GDM1 (cell line): Measurements from ENCODE around the gene SCCPDH.

Experiments
- DNase-seq: peaks from one replicate; lab custom pipeline; 2025; lab: John Stamatoyannopoulos, UW

SCCPDH gene

DNA sequence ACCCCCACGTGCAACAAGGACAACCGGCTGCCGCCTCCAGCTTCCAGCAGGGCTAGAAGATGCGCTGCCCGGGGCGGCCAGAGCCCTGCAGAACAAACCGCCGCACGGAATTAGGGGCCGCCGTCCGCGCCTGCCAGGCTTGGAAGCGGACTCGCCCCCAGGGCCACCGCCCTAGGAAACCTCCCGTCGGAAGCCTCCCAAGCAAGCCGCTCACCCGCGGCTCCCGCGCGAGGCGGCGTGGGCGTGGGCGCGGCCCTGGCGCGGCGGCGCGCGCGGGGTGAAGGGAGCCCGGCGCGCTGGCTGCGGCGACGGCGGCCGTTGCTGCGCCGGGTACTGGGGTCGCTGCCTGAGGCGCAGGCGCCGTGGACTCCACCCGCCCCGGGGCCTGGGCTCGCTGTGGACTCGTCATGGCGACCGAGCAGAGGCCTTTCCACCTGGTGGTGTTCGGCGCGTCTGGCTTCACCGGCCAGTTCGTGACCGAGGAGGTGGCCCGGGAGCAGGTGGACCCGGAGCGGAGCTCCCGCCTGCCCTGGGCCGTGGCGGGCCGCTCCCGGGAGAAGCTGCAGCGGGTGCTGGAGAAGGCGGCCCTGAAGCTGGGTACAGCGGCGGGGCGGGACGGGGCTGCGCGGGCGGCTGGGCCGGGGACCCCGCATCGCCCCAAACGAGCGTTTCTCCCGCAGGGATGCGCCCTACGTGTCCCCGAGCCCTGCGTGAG is at the start of gene SCCPDH:
Gene SCCPDH, plus strand, starts transcription at position 394 of the 715 bp plus-strand sequence. Its CDS starts 14 bp downstream, at position 408.
- DNase-seq: peak; percentile 85

GRCh38 chr1:246677842-246678241 is 46.4 kb upstream of the SCCPDH start:
- no peak for DNase-seq

- DNase-seq: no peak
Measured at GRCh38 chr1:246678816-246679793, 45.1 kb upstream of the SCCPDH start.

- DNase-seq: no peak
Measured at GRCh38 chr1:246679794-246680177, 44.4 kb upstream of the SCCPDH start.

DNA sequence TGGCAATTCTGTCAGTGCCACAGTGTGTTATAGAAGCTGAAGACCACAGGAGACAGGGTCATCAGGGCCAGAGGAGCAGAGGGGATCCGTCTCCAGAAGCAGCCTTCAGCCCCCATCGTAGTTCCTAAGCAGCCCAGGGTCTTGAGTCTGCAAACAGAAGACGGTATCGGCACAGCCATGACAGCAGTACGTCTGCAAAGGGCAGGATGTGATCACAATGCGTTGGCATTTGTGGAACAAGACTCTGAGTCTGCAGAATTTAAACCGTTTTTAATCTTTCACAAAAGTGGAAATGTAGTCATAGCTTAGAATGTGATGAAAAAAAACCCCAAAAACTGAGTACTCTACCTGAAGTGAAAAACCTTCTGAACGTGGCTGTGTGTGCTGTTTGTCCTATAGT is 44.0 kb upstream of the SCCPDH start:
- DNase-seq: no peak

DNA sequence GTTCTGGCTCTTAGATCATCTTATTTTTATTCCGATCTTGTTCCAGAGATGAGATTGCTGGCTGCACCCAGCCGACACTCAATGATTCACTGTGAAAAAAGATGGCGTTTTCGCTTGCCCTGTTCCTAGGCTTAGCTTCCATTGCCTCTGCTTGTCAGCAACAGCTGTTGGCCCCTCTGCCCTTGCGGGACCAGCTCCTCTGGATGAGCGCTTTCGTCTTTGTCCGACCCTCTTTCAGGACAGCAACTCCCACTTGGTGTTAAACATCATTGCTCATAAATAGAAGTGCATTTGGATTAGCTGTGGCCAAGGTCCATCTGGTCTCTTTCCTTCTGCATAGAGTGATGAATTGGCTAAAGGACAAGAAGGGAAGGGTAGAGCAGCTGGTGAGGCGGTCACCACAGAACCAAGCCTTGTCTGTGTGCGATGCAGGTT is 43.5 kb upstream of the SCCPDH start:
- DNase-seq: no peak

DNA sequence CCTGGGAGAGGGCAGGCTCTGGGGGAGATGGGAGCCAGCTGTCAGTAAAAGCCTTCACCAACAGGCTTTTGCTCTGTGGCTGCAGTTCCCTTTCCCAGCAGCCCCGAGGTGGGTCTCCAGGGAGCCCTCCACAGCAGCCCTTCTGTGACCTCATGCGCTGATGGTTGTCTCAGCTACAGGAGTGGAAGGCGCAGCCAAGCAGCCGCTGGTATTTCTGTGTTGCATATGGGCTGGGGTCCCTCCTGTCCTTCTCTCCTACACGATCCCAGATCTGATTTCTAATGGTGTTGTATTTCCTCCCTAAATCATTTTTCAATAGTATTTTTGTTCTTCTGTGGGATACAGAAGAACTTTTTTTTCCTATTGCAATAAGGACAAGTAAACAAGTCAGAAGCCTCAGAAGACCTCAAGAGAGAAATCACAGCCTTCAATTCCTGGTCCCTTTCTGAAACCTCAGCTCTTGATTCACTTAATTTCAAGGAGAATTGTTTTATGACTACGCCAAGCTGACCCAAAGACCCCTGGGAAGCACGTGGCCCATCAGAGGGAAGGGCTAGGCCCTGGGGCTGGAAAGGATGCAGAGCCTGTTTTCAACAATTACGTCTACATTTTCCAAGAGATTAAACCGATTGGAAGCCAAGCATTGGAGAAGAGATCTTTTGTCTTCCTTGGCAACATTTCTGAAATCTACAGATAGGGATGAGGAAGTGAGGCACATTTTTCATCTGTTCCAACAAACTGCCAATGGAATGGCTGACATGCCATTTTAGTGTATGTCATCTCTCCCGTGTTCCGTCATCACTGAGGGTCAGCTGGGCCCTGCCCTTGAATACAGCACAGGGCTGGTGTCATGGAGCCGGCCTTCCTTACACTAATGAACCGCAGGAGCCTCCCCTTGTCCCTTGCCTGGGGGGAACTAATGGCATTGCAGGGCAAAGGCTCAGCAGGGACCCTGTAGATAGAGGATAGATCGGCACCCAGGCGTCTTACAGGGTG is 42.0 kb upstream of the SCCPDH start:
- no peak for DNase-seq

DNA sequence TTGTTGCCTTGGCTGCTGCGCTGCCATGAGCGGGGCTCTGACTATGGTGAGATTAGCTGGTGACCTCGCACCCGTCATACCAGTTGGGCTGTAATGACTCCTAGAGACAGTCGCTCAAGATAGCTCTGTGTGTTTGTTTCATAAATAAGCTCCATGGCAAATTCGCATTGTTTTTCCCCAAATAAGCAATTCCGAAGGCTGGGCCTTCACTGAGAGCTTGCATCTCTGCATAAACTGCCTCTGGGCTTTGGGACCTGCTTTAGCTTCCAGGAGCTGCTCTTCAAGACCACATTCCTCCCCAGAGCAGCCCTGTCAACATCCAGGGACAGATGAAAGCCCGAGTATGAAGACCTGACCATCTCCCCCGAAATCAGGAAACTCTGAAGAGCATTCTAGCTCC is 40.7 kb upstream of the SCCPDH start:
- no peak for DNase-seq

- no peak for DNase-seq
Measured at GRCh38 chr1:246687002-246687401, 37.2 kb upstream of the SCCPDH start.

- DNase-seq: peak; percentile 34
Measured at GRCh38 chr1:246689409-246690008, 34.7 kb upstream of the SCCPDH start.

GRCh38 chr1:246690100-246690499 is 34.1 kb upstream of the SCCPDH start:
- DNase-seq: no peak

GRCh38 chr1:246691622-246692495 is 32.4 kb upstream of the SCCPDH start:
- no peak for DNase-seq

- peak; percentile 20 for DNase-seq
Measured at GRCh38 chr1:246694213-246694895, 29.9 kb upstream of the SCCPDH start.

DNA sequence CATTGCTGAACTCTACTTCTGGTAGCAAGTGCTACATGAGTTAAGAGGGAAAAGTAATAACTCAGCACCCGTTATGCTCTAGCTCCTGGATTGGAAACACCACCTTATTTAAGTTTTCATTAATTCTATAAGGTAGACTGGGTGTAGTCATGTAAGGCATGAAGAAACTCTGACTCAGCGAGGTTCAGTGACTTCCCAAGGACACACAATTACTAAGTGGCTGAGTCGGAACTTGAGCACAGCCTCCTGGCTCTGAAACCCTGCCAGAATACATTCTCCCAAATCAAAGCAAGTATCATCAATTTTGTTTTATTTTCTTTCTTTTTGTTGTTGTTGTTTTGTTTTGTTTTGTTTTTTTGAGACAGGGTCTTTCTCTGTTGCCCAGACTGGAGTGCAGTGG is 29.1 kb upstream of the SCCPDH start:
- DNase-seq: no peak

- DNase-seq: no peak
Measured at GRCh38 chr1:246695666-246696065, 28.5 kb upstream of the SCCPDH start.

DNA sequence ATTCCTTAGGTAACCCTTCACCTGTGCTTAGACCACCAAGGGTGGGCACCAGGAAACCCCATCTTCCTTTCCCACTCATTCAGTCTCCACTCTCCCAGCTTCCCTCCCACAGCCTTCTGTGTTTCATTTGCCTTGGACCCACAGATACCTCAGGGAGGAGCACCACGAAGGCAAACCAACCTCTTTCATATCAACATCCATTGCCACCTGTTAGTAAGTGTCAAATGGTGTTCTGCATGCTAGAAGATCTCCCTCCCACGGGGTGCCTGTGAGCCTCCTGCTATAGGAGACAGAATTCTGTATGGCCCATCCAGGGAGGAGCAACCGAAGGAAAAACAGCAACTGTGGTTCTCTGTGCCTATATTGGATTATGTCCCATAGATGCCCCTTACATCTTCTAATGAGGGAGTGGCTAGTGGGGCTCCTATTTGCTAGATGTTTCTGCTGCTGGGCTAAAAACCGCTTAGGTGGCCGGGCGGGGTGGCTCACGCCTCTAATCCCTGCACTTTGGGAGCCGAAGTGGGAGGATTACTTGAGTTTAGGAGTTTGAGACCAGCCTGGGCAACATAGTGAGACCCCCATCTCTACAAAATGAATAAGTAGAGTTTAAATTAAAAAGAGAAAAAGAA is 25.6 kb upstream of the SCCPDH start:
- no peak for DNase-seq

DNA sequence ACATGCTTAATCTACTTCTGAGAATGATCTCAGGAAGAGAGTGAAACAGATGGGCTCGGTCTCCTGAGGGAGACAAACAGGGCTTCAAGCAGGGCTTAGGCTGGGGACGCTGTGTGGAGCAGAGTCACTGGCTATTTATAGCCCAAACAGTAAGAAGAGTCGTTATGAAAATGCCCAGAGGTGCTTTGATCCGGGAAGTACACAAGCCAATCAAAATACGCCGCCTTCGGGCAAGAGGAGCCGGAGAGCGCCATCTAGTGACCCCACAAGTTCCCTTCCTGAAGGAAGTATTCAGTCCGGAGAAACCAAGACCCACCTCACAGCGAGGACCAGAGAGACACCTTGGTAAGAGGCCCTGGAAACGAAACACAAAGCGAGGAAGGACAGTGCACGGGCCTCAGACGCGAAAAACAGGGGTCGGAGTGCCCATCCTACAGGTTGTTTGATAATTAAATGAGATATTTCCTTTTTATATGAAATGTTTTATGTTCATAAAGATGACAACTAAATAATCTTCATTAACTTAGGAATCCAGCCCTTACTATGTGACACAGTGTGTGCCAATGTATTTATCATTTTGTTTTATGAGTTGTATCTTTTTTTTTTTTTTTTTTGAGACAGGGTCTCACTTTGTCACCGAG is 25.0 kb upstream of the SCCPDH start:
- DNase-seq: peak; percentile 87

DNA sequence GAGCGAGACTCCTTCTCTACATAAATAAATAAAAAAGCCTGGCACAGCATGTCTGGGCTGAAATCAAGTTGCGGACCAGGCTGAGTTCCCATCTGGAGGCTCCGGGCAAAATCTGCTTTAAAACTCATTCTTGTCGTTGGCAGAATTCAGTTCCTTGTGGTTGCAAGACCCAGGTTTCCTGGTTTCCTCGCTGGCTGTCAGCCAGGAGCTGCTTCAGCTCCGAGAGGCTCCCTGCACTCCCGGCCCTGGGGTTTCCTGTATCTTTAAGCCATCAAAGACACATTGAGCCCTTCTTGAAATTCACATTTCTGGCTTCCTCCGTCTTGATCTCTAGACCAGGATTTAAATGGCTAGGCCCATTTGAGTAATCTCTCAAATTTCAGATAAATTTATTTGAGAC is 20.6 kb upstream of the SCCPDH start:
- peak; percentile 82 for DNase-seq

DNA sequence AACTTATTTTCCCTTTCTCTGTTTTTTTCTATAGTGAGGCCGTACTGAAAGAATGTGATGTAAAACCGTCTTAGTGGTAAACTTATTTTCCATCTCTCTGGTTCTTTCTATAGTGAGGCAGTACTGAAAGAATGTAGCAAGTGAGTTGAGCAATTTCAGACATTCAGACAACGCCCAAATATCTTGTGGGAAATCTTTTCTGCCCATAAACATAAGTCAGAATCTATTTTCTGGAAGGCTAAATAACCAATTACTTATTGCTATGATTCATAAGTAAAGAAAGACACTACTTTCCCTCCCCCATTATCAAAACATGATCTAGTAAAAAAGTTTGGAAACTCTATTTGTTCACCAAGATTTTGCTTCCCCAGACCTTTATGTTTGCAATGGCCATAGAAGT is 18.8 kb upstream of the SCCPDH start:
- no peak for DNase-seq
